Mammary epithelial cell (primary cell): ENCODE results near the gene STRN3.

Source experiments
- EZH2 ChIP-seq: IDR thresholded peaks from 2 replicates; pipeline ENCODE4 v1.6.1; 2012; ENCODE audit warnings: low read length, inconsistent platforms, borderline replicate concordance
- TF ChIP-seq, protein P1 (sequence below), 2 donors: IDR thresholded peaks in 1 of 2; conservative IDR thresholded peaks in 1 of 2; 2 replicates each; pipeline ENCODE4 v1.5.1; 2011 to 2012; ENCODE audit warnings: inconsistent platforms in 2 of 2, low read length in 2 of 2, mild to moderate bottlenecking in 2 of 2, control low read depth in 1 of 2, low read depth in 1 of 2; ENCODE audit not compliant: insufficient read depth in 1 of 2; ENCODE audit errors: extremely low read depth in 1 of 2

DNA sequence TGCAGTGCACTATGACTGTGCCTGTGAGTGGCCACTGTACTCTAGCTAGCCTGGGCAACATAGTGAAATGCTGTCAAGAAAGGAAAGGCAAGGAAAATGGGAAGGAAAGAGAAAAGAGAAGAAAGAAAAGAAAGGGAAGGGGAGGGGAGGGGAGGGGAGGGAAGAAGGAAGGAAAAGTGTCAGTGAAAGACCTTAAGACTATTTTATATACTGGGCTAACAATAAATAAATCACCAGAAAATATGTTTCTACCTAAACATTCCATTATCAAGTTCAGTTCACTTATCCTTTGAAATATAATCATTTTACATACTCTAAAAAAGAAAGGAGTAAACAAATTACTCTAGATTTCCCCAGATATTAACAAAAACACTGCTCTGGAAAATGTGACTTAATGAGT is 129.7 kb downstream of the STRN3 start:
- TF ChIP-seq, protein P1, sequence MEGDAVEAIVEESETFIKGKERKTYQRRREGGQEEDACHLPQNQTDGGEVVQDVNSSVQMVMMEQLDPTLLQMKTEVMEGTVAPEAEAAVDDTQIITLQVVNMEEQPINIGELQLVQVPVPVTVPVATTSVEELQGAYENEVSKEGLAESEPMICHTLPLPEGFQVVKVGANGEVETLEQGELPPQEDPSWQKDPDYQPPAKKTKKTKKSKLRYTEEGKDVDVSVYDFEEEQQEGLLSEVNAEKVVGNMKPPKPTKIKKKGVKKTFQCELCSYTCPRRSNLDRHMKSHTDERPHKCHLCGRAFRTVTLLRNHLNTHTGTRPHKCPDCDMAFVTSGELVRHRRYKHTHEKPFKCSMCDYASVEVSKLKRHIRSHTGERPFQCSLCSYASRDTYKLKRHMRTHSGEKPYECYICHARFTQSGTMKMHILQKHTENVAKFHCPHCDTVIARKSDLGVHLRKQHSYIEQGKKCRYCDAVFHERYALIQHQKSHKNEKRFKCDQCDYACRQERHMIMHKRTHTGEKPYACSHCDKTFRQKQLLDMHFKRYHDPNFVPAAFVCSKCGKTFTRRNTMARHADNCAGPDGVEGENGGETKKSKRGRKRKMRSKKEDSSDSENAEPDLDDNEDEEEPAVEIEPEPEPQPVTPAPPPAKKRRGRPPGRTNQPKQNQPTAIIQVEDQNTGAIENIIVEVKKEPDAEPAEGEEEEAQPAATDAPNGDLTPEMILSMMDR (conservative IDR thresholded peaks at IDR 0.05 in 1 of 2, IDR thresholded peaks at IDR 0.05 in 1 of 2; ENCODE audit: extremely low read depth in 1 of 2, insufficient read depth in 1 of 2, low read depth in 1 of 2, low read length in 2 of 2): no peak
- TF ChIP-seq EZH2: no peak
